ENCODE measurements around the gene TRPV2.

DNA sequence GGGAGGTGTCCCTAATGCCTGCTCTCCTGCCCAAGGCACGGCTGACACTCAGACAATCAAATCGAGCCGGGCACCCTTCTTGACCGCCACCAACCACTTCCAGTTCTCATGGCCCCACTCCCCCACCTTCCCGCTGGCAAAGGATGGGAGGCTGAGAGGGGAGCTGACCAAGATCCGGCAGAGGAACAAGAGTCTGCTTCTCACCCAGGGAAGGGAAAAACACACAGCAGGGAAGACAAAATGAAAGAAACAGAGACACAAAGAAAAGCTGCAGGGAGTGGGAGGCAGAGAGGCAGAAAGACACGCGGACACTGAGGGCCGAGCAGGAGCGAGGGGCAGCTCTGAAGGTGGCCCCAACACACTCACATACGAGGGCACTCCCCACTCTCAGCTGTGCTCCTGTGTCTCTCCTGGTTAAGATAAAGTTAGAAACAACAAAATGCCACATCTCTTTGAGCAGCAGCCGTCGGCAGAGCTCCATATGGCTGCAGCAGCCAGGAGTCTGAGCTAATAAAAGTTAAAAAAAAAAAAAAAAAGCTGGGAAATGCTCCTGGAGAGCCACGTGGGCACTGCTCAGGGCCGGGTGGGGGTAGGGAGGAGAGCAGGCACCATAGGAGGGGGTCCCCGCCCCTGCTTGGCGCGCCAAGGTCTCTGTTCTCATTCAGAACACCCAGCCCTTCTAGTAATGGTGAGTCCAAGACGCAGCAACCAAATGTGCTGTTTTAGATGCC lies 69.2 kb downstream of the TRPV2 start:
- TF ChIP-seq RXRA (IDR thresholded peaks at IDR 0.05): no peak
- TF ChIP-seq, protein P1, sequence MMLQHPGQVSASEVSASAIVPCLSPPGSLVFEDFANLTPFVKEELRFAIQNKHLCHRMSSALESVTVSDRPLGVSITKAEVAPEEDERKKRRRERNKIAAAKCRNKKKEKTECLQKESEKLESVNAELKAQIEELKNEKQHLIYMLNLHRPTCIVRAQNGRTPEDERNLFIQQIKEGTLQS (IDR thresholded peaks at IDR 0.05): no peak
- TF ChIP-seq, protein P2, sequence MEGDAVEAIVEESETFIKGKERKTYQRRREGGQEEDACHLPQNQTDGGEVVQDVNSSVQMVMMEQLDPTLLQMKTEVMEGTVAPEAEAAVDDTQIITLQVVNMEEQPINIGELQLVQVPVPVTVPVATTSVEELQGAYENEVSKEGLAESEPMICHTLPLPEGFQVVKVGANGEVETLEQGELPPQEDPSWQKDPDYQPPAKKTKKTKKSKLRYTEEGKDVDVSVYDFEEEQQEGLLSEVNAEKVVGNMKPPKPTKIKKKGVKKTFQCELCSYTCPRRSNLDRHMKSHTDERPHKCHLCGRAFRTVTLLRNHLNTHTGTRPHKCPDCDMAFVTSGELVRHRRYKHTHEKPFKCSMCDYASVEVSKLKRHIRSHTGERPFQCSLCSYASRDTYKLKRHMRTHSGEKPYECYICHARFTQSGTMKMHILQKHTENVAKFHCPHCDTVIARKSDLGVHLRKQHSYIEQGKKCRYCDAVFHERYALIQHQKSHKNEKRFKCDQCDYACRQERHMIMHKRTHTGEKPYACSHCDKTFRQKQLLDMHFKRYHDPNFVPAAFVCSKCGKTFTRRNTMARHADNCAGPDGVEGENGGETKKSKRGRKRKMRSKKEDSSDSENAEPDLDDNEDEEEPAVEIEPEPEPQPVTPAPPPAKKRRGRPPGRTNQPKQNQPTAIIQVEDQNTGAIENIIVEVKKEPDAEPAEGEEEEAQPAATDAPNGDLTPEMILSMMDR (IDR thresholded peaks at IDR 0.05; ENCODE audit: low read depth, low read length, missing input control): no peak
- TF ChIP-seq, protein P3, sequence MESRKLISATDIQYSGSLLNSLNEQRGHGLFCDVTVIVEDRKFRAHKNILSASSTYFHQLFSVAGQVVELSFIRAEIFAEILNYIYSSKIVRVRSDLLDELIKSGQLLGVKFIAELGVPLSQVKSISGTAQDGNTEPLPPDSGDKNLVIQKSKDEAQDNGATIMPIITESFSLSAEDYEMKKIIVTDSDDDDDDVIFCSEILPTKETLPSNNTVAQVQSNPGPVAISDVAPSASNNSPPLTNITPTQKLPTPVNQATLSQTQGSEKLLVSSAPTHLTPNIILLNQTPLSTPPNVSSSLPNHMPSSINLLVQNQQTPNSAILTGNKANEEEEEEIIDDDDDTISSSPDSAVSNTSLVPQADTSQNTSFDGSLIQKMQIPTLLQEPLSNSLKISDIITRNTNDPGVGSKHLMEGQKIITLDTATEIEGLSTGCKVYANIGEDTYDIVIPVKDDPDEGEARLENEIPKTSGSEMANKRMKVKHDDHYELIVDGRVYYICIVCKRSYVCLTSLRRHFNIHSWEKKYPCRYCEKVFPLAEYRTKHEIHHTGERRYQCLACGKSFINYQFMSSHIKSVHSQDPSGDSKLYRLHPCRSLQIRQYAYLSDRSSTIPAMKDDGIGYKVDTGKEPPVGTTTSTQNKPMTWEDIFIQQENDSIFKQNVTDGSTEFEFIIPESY (IDR thresholded peaks at IDR 0.05): no peak
- TF ChIP-seq, protein P4, sequence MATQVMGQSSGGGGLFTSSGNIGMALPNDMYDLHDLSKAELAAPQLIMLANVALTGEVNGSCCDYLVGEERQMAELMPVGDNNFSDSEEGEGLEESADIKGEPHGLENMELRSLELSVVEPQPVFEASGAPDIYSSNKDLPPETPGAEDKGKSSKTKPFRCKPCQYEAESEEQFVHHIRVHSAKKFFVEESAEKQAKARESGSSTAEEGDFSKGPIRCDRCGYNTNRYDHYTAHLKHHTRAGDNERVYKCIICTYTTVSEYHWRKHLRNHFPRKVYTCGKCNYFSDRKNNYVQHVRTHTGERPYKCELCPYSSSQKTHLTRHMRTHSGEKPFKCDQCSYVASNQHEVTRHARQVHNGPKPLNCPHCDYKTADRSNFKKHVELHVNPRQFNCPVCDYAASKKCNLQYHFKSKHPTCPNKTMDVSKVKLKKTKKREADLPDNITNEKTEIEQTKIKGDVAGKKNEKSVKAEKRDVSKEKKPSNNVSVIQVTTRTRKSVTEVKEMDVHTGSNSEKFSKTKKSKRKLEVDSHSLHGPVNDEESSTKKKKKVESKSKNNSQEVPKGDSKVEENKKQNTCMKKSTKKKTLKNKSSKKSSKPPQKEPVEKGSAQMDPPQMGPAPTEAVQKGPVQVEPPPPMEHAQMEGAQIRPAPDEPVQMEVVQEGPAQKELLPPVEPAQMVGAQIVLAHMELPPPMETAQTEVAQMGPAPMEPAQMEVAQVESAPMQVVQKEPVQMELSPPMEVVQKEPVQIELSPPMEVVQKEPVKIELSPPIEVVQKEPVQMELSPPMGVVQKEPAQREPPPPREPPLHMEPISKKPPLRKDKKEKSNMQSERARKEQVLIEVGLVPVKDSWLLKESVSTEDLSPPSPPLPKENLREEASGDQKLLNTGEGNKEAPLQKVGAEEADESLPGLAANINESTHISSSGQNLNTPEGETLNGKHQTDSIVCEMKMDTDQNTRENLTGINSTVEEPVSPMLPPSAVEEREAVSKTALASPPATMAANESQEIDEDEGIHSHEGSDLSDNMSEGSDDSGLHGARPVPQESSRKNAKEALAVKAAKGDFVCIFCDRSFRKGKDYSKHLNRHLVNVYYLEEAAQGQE (IDR thresholded peaks at IDR 0.05): no peak
- no peak for TF ChIP-seq SP1 (IDR thresholded peaks at IDR 0.05)
- TF ChIP-seq FOXA1 (IDR thresholded peaks at IDR 0.05): no peak
- no peak for TF ChIP-seq TAF1 (conservative IDR thresholded peaks at IDR 0.05)
- no peak for TF ChIP-seq RAD21 (IDR thresholded peaks at IDR 0.05)
- TF ChIP-seq EGR1 (IDR thresholded peaks at IDR 0.05; ENCODE audit: low read depth in 2 of 2): no peak
- TF ChIP-seq, protein P5, sequence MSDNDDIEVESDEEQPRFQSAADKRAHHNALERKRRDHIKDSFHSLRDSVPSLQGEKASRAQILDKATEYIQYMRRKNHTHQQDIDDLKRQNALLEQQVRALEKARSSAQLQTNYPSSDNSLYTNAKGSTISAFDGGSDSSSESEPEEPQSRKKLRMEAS (IDR thresholded peaks at IDR 0.05): no peak
